Colon (tissue), 2 donors: ENCODE measurements around the gene BNIPL.

Experiments
- FAIRE-seq: peaks from 2 replicates; lab custom pipeline; 2012; peaks lifted over from hg19 to GRCh38; lab: Jason Lieb, UNC
- donor health status: control.
- donor health status: control.

The BNIPL gene

GRCh38 chr1:151009674-151010345, 26.6 kb upstream of the BNIPL start:
- no peak for FAIRE-seq

GRCh38 chr1:151010346-151010726, 26.1 kb upstream of the BNIPL start:
- no peak for FAIRE-seq

GRCh38 chr1:151011154-151011850, 25.1 kb upstream of the BNIPL start:
- FAIRE-seq = no peak

- no peak for FAIRE-seq
Observed at GRCh38 chr1:151012684-151013471, 23.5 kb upstream of the BNIPL start.

- FAIRE-seq = no peak
Observed at GRCh38 chr1:151013518-151013917, 22.9 kb upstream of the BNIPL start.

- no peak for FAIRE-seq
Observed at GRCh38 chr1:151024540-151025146, 11.7 kb upstream of the BNIPL start.

- no peak for FAIRE-seq
Observed at GRCh38 chr1:151026460-151026859, 9.9 kb upstream of the BNIPL start.

GRCh38 chr1:151032164-151032563, 4.2 kb upstream of the BNIPL start:
- no peak for FAIRE-seq

GRCh38 chr1:151035167-151035566, 1.2 kb upstream of the BNIPL start:
- FAIRE-seq = no peak

GRCh38 chr1:151037032-151037431, 646 bp downstream of the BNIPL start:
- no peak for FAIRE-seq

GRCh38 chr1:151039521-151039920, 3.1 kb downstream of the BNIPL start:
- FAIRE-seq = no peak

GRCh38 chr1:151043163-151043562, 6.8 kb downstream of the BNIPL start:
- FAIRE-seq = no peak

- FAIRE-seq = no peak
Observed at GRCh38 chr1:151047591-151047924, 11.2 kb downstream of the BNIPL start, which contains the start of gene C1orf56. Gene C1orf56 (plus strand): TSS chr1:151047751. CDS start chr1:151047848, 97 bp downstream.

- FAIRE-seq = no peak
Observed at GRCh38 chr1:151047925-151048644, 11.7 kb downstream of the BNIPL start.

GRCh38 chr1:151048645-151049032, 12.3 kb downstream of the BNIPL start:
- no peak for FAIRE-seq

GRCh38 chr1:151049458-151049857, 13.1 kb downstream of the BNIPL start:
- no peak for FAIRE-seq

GRCh38 chr1:151050051-151050688, 13.8 kb downstream of the BNIPL start:
- no peak for FAIRE-seq

- no peak for FAIRE-seq
Observed at GRCh38 chr1:151051356-151052009, 15.1 kb downstream of the BNIPL start.

GRCh38 chr1:151054971-151055547, 18.7 kb downstream of the BNIPL start:
- no peak for FAIRE-seq

- no peak for FAIRE-seq
Observed at GRCh38 chr1:151055581-151055980, 19.2 kb downstream of the BNIPL start.

- FAIRE-seq = no peak
Observed at GRCh38 chr1:151056149-151056548, 19.8 kb downstream of the BNIPL start.
